Activated naive CD8-positive, alpha-beta T cell treated with anti-CD3 and anti-CD28 coated beads, Interleukin-2, amount 50 U/mL, for 24 hours (primary cell): Measurements from ENCODE around the gene ELOB.

Experiments
- ATAC-seq: fragments of 150-1000 bp; cut with Tn5 transposase; one replicate; pipeline ENCODE4 v1.10.0; 2021
- DNase-seq: peaks from one replicate; pipeline ENCODE4 v3.0.0; 2021
- H3K27ac Mint-ChIP-seq: one replicate; pipeline ENCODE4 v1.8.0; 2021; ENCODE audit warnings: mild to moderate bottlenecking, mixed read lengths
- H3K27me3 Mint-ChIP-seq: one replicate; pipeline ENCODE4 v1.8.0; 2021; ENCODE audit warnings: mixed read lengths
- H3K36me3 Mint-ChIP-seq: one replicate; pipeline ENCODE4 v1.8.0; 2021; ENCODE audit warnings: low read depth, mixed read lengths
- H3K4me1 Mint-ChIP-seq: one replicate; pipeline ENCODE4 v1.8.0; 2021; ENCODE audit warnings: mixed read lengths
- H3K4me3 Mint-ChIP-seq: one replicate; pipeline ENCODE4 v1.8.0; 2021; ENCODE audit warnings: mild to moderate bottlenecking, moderate library complexity, mixed read lengths
- H3K9me3 Mint-ChIP-seq: one replicate; pipeline ENCODE4 v1.8.0; 2021; ENCODE audit warnings: mixed read lengths

Gene ELOB

GRCh38 chr16:2816751-2817339 is 39.8 kb upstream of the ELOB start, which contains the start of gene PRSS21:
TSS of gene PRSS21 (plus strand) at chr16:2817237. CDS start at chr16:2817269, 32 bp downstream.
- ATAC-seq (peak; percentile 20), DNase-seq (peak; percentile 27)
- H3K36me3 Mint-ChIP-seq: no peaks in the 10 kb centered on the region
- H3K27me3 Mint-ChIP-seq: peaks cover 1% of the 10 kb centered on the region
- no peaks in the 10 kb centered on the region for H3K4me1 Mint-ChIP-seq
- no peak within 1 kb of the TSS for H3K27ac Mint-ChIP-seq
- peak within 1 kb of the TSS; percentile 52 for H3K4me3 Mint-ChIP-seq
- no peaks in the 10 kb centered on the region for H3K9me3 Mint-ChIP-seq

DNA sequence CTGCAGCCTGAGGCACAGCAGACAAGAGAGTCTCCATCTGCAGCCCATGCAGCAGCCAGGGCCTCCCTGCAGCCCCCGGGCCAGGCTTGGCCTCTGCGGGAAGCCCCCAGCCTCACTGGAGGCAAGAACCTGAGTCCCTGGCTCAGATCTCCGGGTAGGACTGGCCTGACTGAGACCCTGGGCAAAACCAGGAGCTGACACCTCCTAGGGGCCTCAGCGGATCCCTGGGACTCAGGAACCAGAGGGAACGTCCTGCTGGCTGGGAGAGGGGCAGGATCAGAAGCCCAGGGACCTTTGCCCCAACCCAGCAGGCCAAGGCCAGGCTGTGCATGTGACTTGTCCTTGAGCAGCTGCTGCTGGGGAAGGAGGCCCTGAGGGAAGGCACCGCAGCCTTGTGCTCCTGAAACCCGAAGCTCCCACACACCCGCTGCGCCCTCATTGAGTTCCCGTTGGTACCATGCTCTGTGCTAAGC is 38.3 kb upstream of the ELOB start:
- ATAC-seq (no peak), DNase-seq (no peak)
- no peaks in the 10 kb centered on the region for H3K9me3 Mint-ChIP-seq
- H3K4me1 Mint-ChIP-seq: no peaks in the 10 kb centered on the region
- no peak overlapping the region for H3K4me3 Mint-ChIP-seq
- peaks cover 1% of the 10 kb centered on the region for H3K27me3 Mint-ChIP-seq
- no peaks in the 10 kb centered on the region for H3K36me3 Mint-ChIP-seq
- no peak overlapping the region for H3K27ac Mint-ChIP-seq

DNA sequence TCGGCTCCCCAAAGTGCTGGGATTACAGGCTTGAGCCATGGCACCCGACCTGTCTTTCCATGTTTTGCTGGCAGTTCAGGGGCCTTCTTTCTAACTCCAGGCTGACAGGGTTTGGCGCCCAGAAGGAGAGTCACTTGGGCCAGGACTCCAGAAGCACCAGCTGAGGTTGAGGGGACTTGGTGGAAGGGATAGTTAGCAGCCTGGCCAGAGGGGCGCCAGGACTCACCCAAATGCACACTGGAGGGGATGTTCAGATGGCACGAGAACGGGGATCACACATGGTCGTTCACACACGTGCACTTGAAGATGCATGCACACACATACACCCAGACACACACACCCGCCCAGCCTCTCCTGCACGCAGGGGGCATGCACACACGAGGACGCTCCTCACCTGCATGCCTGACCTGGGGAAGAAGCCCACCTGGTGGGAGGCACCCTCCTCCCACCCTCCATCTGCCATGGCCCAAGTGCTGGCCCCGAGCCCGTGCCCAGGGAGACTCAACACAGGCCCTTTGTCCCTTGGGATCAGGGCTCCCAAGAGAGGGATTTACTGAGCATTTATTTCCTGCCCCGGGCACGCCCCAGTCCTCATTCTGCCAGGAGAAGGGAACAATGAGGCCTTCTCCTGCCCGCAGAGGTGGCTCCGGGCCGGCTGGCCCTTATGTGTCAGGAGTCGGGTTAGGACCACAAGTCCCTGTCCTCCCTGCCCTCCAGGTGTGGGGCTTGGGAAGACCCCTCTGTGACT is 37.6 kb upstream of the ELOB start:
- H3K4me3 Mint-ChIP-seq: no peak overlapping the region
- H3K27ac Mint-ChIP-seq: no peak overlapping the region
- DNase-seq (no peak), ATAC-seq (no peak)
- no peaks in the 10 kb centered on the region for H3K36me3 Mint-ChIP-seq
- no peaks in the 10 kb centered on the region for H3K4me1 Mint-ChIP-seq
- no peaks in the 10 kb centered on the region for H3K9me3 Mint-ChIP-seq
- peaks cover 1% of the 10 kb centered on the region for H3K27me3 Mint-ChIP-seq

DNA sequence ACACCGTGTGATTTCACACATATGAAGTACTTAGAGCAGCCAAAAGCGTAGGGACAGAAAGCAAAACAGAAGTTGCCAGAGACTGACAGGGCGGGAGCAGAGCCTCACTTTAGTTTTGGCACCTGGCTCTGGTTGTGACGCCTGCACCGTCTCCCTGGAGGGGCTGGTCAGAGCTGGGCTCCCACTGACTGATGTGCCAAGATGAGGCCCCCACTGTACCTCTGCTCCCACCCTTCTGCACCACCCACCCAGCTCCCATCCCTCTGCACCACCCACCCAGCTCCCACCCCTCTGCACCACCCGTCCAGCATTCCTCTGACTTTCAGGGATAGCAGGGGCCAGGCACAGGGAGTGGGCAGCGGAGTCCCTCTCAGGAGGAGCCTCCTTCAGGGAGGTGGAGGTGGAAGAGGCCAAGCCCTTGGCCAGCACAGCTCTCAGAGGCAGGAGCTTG is 36.7 kb upstream of the ELOB start:
- no peak overlapping the region for H3K27ac Mint-ChIP-seq
- no peak for ATAC-seq
- H3K27me3 Mint-ChIP-seq: peaks cover 1% of the 10 kb centered on the region
- H3K4me3 Mint-ChIP-seq: no peak overlapping the region
- no peaks in the 10 kb centered on the region for H3K36me3 Mint-ChIP-seq
- H3K9me3 Mint-ChIP-seq: no peaks in the 10 kb centered on the region
- no peak for DNase-seq
- H3K4me1 Mint-ChIP-seq: no peaks in the 10 kb centered on the region

GRCh38 chr16:2811703-2812471 is 34.8 kb upstream of the ELOB start:
- Mint-ChIP-seq H3K27me3 (peaks cover 3% of the 10 kb centered on the region), H3K36me3 (no peaks in the 10 kb centered on the region), H3K27ac (no peak overlapping the region), H3K9me3 (no peaks in the 10 kb centered on the region), H3K4me1 (no peaks in the 10 kb centered on the region), H3K4me3 (no peak overlapping the region)
- no peak for DNase-seq
- no peak for ATAC-seq

DNA sequence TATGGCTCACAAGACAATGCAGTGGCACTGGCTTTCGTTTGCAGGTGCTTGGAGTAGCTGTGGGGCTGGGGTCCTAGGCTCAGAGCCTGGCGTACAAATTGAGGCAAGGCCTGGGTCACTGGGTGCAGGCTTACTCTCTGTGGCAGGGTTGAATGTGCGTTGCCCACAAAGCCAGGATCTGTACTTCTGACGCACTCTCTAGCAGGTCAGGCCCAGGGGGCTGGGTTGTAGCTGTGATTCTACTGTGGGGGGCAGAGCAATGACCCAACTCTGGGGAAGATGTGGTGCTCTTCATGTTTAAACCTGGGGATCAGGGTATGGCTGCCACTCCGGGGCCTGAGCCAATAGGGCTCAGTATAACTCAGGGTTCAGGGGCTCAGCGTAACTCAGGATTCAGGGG is 33.6 kb upstream of the ELOB start:
- ATAC-seq: no peak
- no peak overlapping the region for H3K4me3 Mint-ChIP-seq
- H3K36me3 Mint-ChIP-seq: no peaks in the 10 kb centered on the region
- peaks cover 6% of the 10 kb centered on the region for H3K27me3 Mint-ChIP-seq
- no peaks in the 10 kb centered on the region for H3K9me3 Mint-ChIP-seq
- DNase-seq: no peak
- no peaks in the 10 kb centered on the region for H3K4me1 Mint-ChIP-seq
- no peak overlapping the region for H3K27ac Mint-ChIP-seq

DNA sequence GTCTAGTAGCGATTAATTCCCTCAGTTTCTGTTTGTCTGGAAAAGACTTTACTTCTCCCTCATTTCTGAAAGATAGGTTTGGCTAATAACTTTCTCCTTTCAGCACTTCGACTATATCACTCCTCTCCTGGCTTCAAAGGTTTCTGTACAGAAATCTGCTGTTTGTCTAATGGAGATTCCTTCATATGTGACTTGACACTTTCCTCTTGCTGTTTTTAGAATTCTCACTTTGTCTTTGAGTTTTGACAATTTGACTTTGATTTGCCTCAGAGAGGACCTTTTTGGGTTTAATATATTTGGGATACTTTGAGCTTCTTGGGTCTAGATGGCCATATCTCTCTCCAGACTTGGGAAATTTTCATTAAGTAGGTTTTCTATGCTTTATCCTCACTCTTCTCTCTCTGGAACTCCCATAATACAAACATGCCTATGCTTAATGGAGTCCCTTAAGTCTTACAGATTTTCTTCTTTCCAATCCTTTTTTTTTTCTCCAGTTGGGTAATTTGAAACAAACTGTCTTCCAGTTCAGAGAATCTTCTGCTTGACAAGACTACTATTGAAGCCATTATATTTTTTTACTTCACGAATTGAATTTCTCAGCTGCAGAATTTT is 32.2 kb upstream of the ELOB start:
- Mint-ChIP-seq H3K9me3 (no peaks in the 10 kb centered on the region), H3K36me3 (no peaks in the 10 kb centered on the region), H3K27ac (no peak overlapping the region), H3K4me1 (no peaks in the 10 kb centered on the region), H3K4me3 (no peak overlapping the region), H3K27me3 (peaks cover 6% of the 10 kb centered on the region)
- DNase-seq: no peak
- ATAC-seq: no peak

DNA sequence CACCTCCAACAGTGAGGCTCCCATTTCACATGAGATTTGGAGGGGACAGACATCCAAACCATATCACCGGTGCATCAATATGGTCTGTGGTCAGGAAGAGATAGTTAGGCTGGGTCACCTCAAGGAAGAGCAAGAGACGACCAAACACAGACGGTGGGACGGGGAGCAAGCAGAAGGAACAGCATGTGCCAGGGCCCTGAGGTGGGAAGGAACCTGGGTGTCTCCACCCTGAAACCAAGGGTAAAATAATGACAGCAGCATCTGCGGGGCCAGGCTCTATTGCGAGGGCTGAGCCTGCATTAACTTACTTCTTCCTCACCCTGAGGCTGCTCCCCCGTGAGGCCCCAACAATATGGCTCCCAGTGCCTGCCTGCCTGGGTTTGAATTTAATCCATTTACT is 31.1 kb upstream of the ELOB start:
- Mint-ChIP-seq H3K4me1 (no peaks in the 10 kb centered on the region), H3K36me3 (no peaks in the 10 kb centered on the region), H3K27me3 (peaks cover 8% of the 10 kb centered on the region), H3K4me3 (no peak overlapping the region), H3K9me3 (peaks cover 8% of the 10 kb centered on the region), H3K27ac (no peak overlapping the region)
- DNase-seq: no peak
- ATAC-seq: no peak

DNA sequence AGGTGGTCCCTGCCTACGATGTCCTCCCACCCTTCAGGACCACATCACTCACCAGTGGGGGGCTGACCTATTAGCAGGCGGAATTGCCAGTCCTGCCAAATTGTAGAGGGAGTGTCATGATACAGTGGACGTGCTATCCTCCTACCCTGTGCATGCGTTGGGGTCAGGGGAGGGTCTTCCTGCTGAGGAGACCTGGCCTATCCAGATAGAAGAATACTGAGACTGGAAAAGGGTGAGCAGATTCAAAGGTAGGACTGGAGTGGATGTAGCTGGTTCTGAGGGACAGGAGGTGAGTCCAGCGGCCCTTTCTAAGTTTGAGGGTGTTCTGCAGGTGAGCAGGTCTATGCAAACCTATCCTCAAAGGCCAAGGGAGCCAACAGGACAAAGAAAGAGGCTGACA is 29.2 kb upstream of the ELOB start:
- H3K36me3 Mint-ChIP-seq: no peaks in the 10 kb centered on the region
- peaks cover 11% of the 10 kb centered on the region for H3K9me3 Mint-ChIP-seq
- ATAC-seq: no peak
- no peak for DNase-seq
- H3K27ac Mint-ChIP-seq: no peak overlapping the region
- H3K27me3 Mint-ChIP-seq: peaks cover 6% of the 10 kb centered on the region
- H3K4me1 Mint-ChIP-seq: no peaks in the 10 kb centered on the region
- H3K4me3 Mint-ChIP-seq: no peak overlapping the region

DNA sequence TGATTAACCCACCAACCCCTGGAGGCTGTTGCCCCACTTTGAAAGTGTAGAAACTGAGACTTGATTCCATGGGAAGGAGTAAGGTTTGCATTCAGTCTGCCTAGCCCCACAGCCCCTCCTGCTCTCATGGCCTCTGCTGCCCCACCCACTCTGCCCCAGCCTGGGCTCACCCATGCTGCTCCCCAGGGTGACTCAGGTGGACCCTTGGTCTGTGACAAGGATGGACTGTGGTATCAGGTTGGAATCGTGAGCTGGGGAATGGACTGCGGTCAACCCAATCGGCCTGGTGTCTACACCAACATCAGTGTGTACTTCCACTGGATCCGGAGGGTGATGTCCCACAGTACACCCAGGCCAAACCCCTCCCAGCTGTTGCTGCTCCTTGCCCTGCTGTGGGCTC is 27.6 kb upstream of the ELOB start:
- Mint-ChIP-seq H3K36me3 (no peaks in the 10 kb centered on the region), H3K9me3 (peaks cover 11% of the 10 kb centered on the region), H3K27me3 (peaks cover 6% of the 10 kb centered on the region), H3K27ac (no peak overlapping the region), H3K4me1 (no peaks in the 10 kb centered on the region), H3K4me3 (no peak overlapping the region)
- no peak for DNase-seq
- no peak for ATAC-seq

DNA sequence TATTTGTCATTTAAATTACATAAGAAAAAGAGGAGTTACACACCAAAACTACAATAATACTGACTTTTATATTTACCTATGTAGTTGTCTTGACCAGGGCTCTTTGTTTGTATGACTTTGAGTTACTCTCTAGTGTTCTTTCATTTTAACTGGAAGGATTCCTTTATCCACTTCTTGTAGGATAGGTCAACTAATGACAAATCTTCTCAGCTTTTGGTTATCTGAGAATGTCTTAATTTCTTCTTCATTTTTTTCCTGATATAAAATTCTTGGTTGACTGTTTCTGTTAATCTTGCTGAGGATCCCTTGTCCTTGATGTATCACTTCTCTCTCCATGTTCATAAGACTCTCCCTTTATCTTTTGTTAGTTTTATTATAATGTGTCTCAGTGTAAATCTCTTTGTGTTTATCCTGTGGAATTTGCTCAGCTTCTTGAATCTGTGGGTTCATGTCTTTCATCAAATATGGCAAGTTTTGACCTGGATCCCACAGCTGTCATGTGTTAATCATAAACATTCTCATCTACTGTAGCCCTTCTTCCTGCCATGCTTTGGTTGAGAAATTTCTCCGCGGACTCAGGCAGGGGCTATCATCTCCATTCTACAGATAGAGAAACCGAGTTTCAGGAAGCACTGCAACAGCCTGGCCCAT is 26.6 kb upstream of the ELOB start:
- Mint-ChIP-seq H3K36me3 (no peaks in the 10 kb centered on the region), H3K4me3 (no peak overlapping the region)

DNA sequence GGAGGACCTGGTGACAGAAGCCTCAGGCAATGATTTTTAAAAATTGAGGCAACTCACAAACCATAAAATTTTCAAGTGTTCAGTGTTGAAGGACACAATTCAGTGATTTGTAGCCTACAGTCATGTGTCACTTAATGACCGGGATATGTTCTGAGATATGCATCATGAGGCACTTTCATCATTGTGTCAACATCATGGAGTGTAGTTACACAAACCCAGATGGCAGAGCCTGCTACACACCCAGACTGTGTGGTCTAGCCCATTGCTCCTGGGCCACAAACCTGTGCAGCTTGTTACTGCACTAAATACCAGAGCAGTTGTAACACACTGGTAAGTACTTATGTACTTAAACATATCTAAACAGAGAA is 22.8 kb upstream of the ELOB start:
- no peak overlapping the region for H3K27ac Mint-ChIP-seq
- H3K36me3 Mint-ChIP-seq: no peaks in the 10 kb centered on the region
- H3K4me1 Mint-ChIP-seq: no peaks in the 10 kb centered on the region
- H3K27me3 Mint-ChIP-seq: peaks cover 9% of the 10 kb centered on the region
- peaks cover 11% of the 10 kb centered on the region for H3K9me3 Mint-ChIP-seq
- no peak for DNase-seq
- ATAC-seq: no peak
- no peak overlapping the region for H3K4me3 Mint-ChIP-seq

More for the DNA sequence above, 26.6 kb upstream of the ELOB start:
- ATAC-seq: no peak
- Mint-ChIP-seq H3K4me1 (no peaks in the 10 kb centered on the region), H3K27me3 (peaks cover 6% of the 10 kb centered on the region), H3K27ac (no peak overlapping the region), H3K9me3 (peaks cover 11% of the 10 kb centered on the region)
- no peak for DNase-seq

GRCh38 chr16:2799205-2799858 is 22.3 kb upstream of the ELOB start:
- Mint-ChIP-seq H3K4me3 (no peak overlapping the region), H3K9me3 (peaks cover 11% of the 10 kb centered on the region), H3K27me3 (peaks cover 13% of the 10 kb centered on the region), H3K36me3 (no peaks in the 10 kb centered on the region), H3K4me1 (no peaks in the 10 kb centered on the region), H3K27ac (no peak overlapping the region)
- ATAC-seq (no peak), DNase-seq (no peak)

DNA sequence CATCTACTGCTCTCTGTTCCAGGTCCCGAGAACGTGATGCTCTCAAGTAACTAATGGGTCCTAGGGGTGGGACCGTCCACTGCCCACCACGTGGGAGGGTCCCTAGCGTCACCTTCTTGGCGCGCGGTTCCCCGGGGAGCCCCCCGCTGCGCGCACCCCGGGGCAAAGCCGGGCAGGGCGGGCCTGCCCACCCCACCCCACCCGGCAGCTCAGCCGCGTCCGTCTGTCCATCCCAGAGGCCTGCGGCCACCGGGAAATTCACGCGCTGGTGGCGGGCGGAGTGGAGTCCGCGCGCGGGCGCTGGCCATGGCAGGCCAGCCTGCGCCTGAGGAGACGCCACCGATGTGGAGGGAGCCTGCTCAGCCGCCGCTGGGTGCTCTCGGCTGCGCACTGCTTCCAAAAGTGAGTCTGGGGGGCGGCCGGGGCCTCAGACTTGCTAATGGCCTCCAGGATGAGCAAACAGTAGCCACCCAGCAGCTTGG is 21.7 kb upstream of the ELOB start:
- DNase-seq: no peak
- H3K27ac Mint-ChIP-seq: no peak overlapping the region
- peaks cover 12% of the 10 kb centered on the region for H3K27me3 Mint-ChIP-seq
- H3K4me3 Mint-ChIP-seq: no peak overlapping the region
- ATAC-seq: no peak
- H3K36me3 Mint-ChIP-seq: no peaks in the 10 kb centered on the region
- no peaks in the 10 kb centered on the region for H3K4me1 Mint-ChIP-seq
- peaks cover 9% of the 10 kb centered on the region for H3K9me3 Mint-ChIP-seq
